Measurements from ENCODE around the gene PKIG. TPM values are rescaled to one million over a fixed set of nuclear protein-coding genes. Genes with fewer than 3 reads are reported as not detected.

PKIG gene
- total RNA-seq, 1 donor from 2014 or later, result 42.0 TPM

GRCh38 chr20:44662261-44662660 is 79.9 kb downstream of the PKIG start:
- H3K9me3 Mint-ChIP-seq (ENCODE audit: unreplicated experiment), result no peaks in the 10 kb centered on the region
- no peak overlapping the region for H3K27ac Mint-ChIP-seq (ENCODE audit: unreplicated experiment)
- TF ChIP-seq CTCF (IDR thresholded peaks at IDR 0.05; ENCODE audit: partially characterized antibody, unreplicated experiment), result no peak
- no peaks in the 10 kb centered on the region for H3K36me3 Mint-ChIP-seq (ENCODE audit: unreplicated experiment)
- no peak overlapping the region for H3K4me3 Mint-ChIP-seq (ENCODE audit: unreplicated experiment)
- no peak for DNase-seq
- H3K27me3 Mint-ChIP-seq (ENCODE audit: unreplicated experiment), result peaks cover 1% of the 10 kb centered on the region
- no peaks in the 10 kb centered on the region for H3K4me1 Mint-ChIP-seq (ENCODE audit: low read depth, unreplicated experiment)

- no peak for DNase-seq
- Mint-ChIP-seq H3K27ac (ENCODE audit: unreplicated experiment) (no peak overlapping the region), H3K27me3 (ENCODE audit: unreplicated experiment) (no peaks in the 10 kb centered on the region), H3K4me3 (ENCODE audit: unreplicated experiment) (no peak overlapping the region), H3K9me3 (ENCODE audit: unreplicated experiment) (no peaks in the 10 kb centered on the region), H3K36me3 (ENCODE audit: unreplicated experiment) (no peaks in the 10 kb centered on the region), H3K4me1 (ENCODE audit: low read depth, unreplicated experiment) (no peaks in the 10 kb centered on the region)
- no peak for TF ChIP-seq CTCF (IDR thresholded peaks at IDR 0.05; ENCODE audit: partially characterized antibody, unreplicated experiment)
Measured at GRCh38 chr20:44664131-44664530, 81.8 kb downstream of the PKIG start.

- DNase-seq, result no peak
- no peak overlapping the region for H3K27ac Mint-ChIP-seq (ENCODE audit: unreplicated experiment)
- no peak overlapping the region for H3K4me3 Mint-ChIP-seq (ENCODE audit: unreplicated experiment)
- no peaks in the 10 kb centered on the region for H3K9me3 Mint-ChIP-seq (ENCODE audit: unreplicated experiment)
- no peaks in the 10 kb centered on the region for H3K4me1 Mint-ChIP-seq (ENCODE audit: low read depth, unreplicated experiment)
- H3K36me3 Mint-ChIP-seq (ENCODE audit: unreplicated experiment), result no peaks in the 10 kb centered on the region
- no peak for TF ChIP-seq CTCF (IDR thresholded peaks at IDR 0.05; ENCODE audit: partially characterized antibody, unreplicated experiment)
- no peaks in the 10 kb centered on the region for H3K27me3 Mint-ChIP-seq (ENCODE audit: unreplicated experiment)
Measured at GRCh38 chr20:44666066-44666465, 83.7 kb downstream of the PKIG start.

Other genes with a start within 250 kb of the PKIG start
- gene R3HDML, start 245.5 kb upstream of the PKIG start, total RNA-seq (ENCODE audit: unreplicated experiment), result not detected
- gene HNF4A, start 226.9 kb upstream of the PKIG start, total RNA-seq (ENCODE audit: unreplicated experiment), result not detected
- 18.9 TPM for gene TTPAL, start 106.7 kb upstream of the PKIG start, total RNA-seq (ENCODE audit: unreplicated experiment)
- gene SERINC3, start 60.5 kb upstream of the PKIG start, total RNA-seq (ENCODE audit: unreplicated experiment), result 125 TPM
- gene ADA, start 69.1 kb downstream of the PKIG start, total RNA-seq (ENCODE audit: unreplicated experiment), result 3.1 TPM
- gene CCN5, start 132.8 kb downstream of the PKIG start, total RNA-seq (ENCODE audit: unreplicated experiment), result not detected
- 0.22 TPM for gene KCNK15, start 163.3 kb downstream of the PKIG start, total RNA-seq (ENCODE audit: unreplicated experiment)
- gene RIMS4, start 228.0 kb downstream of the PKIG start, total RNA-seq (ENCODE audit: unreplicated experiment), result 96.1 TPM

All from glutamatergic neuron (in vitro differentiated cells).